ENCODE results near the gene CTR9.

DNA sequence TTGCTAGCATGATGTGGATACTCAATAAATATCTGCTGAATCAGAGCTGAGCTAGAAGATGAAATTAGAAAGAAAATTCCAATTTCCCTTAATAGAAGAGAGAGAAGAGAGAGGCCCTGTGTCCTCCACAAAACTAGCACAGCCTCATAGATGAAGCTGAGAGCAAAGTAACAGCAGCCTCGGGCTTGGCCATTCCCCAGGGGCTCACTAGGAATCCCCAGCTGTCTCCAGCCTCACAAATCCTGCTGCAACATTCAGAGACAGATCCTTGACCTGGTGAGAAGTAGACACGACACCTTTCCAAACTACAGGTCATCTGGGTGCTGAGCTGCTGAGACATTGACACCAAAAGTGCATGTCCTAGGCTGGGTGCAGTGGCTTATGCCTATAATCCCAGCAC lies 31.4 kb upstream of the CTR9 start:
- TF ChIP-seq CTCF (IDR thresholded peaks at IDR 0.05 in 8 of 11, conservative IDR thresholded peaks at IDR 0.05 in 3 of 11) (no peak), POLR2A (IDR thresholded peaks at IDR 0.05) (no peak)
